NCI-H1105 treated with DMSO at 0.1 percent for 48 hours (cell line): ENCODE measurements around the gene TRAF3IP1.
"Not testable (repeated sequence)": the region's sequence is repeated elsewhere in the genome, so short reads cannot be mapped to it uniquely, and the experiment has no call there.

Experiments
- DNase-seq: peaks from one replicate; lab custom pipeline; 2025; lab: John Stamatoyannopoulos, UW

The TRAF3IP1 gene

DNA sequence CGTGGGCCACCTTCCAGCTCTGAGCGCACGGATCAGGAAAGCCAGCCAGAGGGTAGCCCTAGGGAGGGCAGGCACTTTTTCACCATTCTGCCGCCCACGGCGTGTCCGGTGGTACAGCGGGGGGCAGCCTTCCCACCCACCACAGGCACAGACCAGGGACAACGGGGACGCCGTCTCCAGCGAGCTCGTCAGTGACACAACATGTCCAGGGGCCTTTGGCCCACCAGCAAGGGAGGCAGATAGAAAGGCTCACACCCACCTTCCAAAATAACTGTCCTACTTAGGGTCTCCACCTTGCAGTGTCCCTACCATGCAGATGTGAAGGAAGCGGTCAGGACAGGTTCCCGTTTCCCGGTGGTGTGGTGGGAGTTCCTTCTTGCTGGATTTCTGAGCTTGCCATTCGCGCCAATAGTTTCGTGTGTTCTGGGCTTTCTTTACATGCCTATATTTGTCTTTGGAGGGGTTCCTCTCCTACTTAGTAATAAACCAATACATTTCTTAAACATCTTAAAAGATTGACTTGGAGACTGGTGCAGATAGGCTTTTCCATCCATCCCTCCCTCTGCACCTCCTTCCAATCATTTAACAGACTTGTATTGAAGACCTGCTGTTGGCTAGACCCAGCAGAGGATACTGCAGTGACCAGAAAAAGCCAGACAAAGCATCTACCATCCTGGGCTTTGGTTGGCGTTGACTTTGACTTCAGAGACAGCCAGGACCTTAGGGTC lies 107.3 kb downstream of the TRAF3IP1 start:
- DNase-seq: no peak

DNA sequence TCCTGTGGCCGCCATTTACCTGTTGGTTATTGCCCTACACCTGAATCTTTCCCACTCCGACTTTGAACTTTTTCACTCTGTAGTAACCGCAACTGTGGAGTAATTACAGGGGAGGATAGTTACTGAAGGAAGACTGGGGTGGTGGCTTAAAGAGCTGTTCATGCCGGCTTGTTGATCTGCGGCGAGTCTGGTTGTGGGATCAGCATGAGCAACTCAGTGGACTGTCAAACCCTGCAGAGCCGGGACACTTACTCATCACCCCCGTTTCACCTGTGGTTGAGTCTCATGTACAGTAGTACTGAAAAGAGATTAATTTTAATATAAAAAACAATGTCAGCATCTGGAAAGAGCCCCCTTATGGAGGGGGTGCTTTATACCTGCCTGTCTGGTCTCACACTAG lies 108.5 kb downstream of the TRAF3IP1 start:
- DNase-seq: no peak

DNA sequence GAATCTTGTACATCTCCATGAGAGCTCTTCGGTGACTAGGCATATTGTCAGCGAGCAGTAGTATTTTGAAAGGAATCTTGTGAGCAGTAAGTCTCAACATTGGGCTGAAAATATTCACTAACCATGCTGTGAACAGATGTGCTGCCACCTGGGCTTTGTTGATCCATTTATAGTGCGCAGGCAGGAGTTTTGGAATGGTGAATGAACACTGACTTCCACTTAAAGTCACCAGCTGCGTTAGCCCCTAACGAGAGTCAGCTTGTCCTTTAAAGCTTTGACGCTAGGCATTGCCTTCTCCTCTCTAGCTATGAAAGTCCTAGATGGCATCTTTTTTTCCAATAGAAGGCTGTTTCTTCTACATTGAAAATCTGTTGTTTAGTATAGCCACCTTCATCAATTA lies 110.5 kb downstream of the TRAF3IP1 start:
- DNase-seq: no peak

DNA sequence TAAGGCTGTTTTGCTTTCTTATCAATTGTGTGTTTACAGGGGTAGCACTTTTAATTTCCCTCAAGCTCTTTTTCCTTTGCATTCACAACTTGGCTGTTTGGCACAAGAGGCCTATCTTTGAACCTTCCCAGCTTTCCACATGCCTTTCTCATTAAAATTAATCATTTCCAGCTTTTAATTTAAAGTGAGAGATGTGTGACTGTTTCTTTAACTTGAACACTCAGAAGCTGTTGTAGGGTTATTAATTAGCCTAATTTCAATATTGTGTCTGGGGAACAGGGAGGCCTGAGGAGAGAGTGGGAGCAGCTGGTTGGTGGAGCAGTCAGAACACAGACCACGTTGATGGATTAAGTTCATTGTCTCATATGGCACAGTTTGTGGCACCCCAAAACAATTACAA lies 111.1 kb downstream of the TRAF3IP1 start:
- no peak for DNase-seq

DNA sequence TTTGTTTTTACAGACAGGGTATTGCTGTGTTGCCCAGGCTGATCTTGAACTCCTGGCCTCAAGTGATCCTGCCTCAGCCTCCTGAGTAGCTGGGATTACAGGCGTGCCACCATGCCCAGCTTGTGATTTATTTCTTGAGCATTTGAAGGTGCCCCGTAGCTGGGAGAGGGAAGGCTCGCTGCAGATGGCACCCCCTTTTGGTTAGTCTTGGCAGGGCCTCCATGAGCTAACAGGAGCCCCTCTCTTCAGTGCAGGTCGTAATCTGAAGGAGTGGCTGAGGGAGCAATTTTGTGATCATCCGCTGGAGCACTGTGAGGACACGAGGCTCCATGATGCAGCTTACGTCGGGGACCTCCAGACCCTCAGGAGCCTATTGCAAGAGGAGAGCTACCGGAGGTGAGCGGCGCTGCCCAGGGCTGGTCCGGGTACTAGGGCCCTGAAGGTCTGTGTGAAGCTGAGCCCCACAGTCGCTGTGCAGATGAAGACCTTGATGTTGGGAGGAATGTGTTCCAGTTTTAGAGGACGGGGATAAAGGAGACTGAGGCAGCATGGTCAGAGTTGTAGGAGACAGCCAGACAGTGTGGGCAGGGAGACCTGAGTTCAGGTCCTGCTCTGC lies 113.1 kb downstream of the TRAF3IP1 start:
- no peak for DNase-seq

DNA sequence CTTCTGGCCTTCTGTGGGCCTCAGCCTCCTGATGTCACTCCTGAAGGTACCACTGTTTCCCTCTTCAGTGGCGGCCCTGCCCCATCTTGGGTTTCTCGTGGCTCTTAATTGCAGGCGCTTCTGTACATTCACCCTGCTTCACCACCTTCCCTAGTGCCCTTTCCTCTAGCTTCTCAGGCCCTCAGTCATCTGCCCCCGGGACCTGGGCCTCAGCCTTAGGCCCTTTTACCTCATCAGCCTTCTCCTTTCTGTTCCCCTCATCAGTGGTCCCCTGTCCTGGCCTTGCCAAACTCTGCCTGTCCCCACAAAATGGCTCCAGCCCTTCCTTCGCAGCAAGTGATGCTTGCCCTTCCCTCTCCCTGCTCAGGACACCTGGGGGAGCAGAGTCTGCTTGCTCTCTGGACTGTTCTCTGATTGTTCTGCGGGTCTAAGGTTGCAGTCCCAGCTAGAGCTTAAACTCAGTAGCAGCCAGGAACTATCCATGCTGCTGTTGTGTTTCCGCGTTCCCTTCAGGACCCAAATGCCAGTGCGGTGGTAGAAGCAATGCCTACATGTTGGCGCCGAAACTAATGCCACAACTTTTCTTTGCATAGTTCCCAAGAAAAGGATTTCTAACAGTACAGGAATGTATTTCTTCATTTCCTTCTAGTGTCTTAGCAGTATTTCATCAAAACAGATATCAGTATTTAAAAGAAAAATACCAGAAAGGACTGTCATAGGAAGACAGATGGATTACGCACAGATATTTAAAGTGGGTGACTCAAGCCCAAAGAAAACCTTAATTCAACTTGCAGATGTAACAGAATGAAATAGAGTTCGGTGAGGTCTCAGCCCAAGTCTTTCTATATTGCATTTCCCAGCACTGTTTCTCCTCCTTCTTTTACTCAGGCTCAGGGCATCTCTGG lies 113.9 kb downstream of the TRAF3IP1 start:
- no peak for DNase-seq

DNA sequence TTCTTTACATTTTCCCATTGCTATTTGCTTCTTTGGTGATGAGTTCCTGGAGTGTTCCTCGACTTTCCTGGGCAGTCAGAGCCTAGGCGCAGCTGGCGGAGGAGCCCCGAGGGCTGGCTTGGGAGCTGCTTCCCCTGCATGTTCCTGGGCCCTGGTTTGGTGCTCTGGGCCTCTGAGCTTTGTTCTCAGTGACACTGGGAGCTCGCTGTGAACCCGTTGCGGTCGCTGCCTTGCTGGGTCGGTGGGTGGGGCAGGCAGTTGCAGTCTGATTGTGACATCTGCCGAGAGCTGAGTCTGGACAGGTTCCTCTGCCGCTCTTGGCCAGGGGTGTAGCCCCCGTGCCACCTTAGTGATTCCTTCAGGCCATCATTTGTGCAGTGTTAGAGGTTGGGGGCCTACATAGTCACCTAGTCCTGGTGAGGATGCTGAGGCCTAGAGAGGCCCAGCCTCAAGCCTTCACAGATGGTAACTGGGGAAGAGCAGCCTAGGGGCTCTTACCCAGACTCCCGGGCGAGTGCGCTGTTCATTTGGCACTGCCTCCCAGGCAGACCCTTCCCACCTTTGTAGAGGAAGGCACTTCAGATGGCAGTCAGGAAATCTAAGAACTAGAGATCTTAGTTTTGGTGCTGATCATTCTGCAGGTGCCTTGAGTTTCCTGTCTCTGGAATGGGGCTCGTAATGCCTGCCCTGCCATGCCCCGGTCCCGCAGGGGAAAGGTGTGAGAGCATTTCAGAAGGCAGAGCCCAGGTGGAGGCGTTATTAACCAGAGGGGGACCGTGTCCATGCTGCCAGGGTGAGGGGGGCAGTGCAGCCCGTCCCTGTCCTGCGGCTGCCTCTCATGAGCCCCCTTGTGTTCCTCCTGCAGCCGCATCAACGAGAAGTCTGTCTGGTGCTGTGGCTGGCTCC lies 114.8 kb downstream of the TRAF3IP1 start:
- DNase-seq: no peak

DNA sequence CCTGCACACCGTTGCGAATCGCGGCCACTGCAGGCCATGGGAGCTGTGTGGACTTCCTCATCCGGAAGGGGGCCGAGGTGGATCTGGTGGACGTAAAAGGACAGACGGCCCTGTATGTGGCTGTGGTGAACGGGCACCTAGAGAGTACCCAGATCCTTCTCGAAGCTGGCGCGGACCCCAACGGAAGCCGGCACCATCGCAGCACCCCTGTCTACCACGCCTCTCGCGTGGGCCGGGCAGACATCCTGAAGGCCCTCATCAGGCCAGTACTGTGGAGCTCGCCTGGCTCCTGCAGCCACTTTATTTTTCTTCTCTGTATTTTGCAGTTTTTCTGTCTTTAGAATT lies 115.4 kb downstream of the TRAF3IP1 start:
- DNase-seq: no peak

DNA sequence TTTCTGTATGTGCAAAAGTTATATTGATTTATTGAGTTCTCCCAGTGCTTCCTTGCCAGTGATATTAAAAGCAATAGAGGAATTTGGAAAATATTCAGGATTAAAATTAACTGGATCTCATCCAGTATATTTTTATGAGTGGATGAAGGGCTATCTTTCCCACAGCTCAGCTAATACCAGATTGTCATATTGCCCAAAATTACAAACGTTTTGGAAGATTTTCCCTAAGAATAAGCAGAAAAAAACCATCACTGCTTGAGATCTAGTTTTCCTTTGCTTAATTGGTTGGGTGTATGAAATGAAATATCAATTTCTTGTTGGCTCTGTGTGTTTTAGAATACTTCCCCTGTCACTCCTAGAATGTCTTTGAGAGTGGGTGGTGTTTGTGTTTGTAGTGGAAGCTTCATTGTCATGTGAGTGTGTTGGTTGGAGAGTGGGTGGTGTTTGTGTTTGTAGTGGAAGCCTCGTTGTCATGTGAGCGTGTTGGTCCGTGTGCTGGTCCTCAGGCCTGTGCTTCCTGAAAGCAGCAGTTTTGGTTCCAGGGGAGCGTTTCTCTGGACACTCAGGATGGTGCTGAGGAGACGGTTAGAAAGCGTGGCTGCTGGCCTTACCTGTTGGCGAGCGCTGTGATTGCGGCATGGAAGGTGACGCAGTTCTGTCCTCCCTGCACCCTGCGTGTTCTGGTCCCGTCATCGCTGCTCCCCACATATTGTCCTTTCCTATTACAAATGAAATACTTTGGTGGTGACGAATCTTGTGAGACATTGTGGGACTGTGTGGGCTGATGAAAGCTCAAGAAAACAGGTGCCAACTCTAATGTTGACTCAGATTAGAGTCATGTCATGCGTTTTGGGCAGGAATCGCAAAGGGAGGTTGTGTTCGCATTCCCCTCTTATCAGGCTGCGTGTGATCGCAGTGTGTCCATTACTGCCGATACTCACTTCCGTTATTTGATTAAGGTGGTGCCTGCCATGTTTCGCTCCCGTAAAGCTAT lies 118.8 kb downstream of the TRAF3IP1 start:
- DNase-seq: no peak

DNA sequence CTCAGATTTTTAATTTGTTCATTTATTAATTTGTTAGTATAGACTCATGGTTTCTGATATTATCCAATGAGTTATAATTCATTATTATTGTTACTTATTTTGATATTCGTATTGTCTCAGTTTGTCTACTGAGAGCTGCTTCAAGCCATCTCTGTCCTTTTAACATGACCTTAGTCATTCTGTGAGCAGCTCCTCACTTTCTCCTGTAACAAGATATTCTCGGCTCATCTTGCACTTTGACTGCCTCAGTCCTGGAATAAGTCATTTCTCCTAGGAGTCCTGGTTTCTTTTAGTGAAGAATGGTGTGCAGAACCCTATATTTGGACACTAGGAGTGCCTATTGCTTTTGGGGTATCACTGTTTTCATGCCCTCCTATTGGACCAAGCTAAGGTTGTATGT lies 119.6 kb downstream of the TRAF3IP1 start:
- DNase-seq: no peak

DNA sequence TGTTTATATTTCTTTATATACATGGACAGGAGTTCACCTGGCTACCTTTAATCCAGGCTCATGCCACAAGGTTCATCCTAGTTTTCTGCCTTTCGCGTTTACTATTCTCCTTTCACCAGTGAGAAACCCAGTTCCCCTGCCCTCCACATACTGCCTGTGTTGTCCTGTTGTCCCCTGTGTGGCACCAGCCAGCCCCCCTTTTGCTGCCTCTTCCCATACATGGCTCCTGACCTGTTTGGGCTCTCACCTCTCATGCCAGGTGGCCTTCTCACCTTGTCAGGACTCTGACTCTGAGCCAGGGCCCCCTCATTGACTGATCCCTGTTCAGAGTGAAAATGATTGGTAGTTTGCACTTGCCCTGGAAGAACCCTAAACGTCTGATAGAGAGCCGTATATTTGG lies 120.0 kb downstream of the TRAF3IP1 start:
- DNase-seq: no peak

DNA sequence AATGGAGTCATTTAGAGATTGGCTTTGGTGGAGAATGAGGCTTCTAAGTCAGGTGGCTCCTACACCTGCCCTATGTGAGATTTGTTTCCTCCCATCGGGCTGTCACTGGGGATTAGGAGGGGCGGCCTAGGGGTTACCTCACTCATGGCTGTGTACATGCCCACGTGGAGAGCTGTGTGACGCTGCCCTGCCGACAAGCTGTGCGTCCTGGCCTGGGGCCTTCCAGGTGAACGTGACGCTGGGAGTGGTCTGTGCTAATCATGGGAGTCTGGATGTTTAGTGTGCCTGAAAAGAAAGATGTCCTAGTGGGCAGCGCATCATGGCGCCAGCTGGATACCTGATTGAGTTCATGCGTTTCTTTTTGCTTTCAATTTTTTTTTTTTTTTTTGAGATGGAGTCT lies 120.4 kb downstream of the TRAF3IP1 start:
- no peak for DNase-seq

DNA sequence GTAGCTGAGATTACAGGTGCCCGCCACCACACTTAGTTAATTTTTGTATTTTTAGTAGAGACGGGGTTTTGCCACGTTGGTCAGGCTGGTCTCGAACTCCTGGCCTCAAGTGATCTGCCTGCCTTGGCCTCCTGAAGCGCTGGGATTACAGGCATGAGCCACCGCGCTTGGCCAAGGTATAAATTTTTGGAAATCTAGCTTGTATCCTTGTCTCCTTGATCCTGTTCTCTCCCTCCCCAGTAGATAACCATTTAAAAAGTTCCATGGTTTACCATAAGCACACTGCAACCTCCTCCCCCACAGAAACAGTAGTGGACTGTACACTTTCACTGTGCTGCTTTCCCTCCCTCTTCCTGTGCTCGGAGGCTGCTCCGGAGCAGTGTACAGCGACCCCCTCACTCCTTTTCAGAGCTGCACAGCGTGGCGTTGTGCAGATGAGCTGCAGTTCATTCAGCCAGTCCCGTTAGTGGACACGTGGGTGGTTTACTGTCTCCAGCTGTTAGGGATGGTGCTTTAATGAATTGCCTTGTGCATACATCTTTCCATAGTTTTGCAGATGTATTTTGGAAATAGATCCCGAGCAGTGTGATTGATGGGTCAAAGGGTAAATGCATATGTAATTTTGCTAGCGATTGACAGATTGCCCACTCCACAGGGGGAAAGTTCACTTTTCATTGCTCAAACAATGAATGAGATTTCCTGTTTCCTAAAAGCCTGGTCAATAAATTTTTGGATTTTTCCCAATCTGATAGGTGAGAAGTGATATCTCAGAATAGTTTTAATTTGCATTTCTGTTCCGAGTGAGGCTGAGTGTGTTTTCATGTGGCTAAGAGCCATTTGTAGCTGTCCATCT lies 121.2 kb downstream of the TRAF3IP1 start:
- DNase-seq: no peak

DNA sequence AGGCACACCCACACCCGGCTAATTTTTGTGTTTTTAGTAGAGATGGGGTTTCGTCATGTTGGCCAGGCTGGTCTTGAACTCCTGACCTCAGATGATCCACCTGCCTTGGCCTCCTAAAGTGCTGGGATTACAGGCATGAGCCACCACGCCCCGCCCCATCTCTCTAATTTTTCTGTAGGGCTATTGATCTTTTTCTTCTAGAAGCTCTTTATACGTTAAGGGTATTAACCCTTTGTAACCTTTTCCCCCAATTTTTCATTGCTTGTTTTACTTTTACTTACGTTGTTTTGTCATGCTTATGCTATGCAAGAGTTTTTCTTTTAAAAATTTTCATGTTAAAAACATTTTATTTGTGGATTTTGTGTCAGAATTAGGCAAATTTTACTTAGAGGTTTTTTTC lies 121.9 kb downstream of the TRAF3IP1 start:
- not testable (repeated sequence) for DNase-seq

DNA sequence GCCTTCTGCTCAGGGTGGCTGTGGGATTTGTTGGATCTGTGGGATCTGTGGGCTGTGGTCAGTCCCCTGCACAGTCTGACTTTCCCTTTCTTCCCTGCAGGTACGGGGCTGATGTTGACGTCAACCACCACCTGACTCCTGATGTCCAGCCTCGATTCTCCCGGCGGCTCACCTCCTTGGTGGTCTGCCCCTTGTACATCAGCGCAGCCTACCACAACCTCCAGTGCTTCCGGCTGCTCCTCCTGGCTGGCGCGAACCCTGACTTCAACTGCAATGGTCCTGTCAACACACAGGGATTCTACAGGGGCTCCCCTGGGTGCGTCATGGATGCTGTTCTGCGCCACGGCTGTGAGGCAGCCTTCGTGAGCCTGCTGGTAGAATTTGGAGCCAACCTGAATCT lies 123.9 kb downstream of the TRAF3IP1 start:
- DNase-seq: no peak

DNA sequence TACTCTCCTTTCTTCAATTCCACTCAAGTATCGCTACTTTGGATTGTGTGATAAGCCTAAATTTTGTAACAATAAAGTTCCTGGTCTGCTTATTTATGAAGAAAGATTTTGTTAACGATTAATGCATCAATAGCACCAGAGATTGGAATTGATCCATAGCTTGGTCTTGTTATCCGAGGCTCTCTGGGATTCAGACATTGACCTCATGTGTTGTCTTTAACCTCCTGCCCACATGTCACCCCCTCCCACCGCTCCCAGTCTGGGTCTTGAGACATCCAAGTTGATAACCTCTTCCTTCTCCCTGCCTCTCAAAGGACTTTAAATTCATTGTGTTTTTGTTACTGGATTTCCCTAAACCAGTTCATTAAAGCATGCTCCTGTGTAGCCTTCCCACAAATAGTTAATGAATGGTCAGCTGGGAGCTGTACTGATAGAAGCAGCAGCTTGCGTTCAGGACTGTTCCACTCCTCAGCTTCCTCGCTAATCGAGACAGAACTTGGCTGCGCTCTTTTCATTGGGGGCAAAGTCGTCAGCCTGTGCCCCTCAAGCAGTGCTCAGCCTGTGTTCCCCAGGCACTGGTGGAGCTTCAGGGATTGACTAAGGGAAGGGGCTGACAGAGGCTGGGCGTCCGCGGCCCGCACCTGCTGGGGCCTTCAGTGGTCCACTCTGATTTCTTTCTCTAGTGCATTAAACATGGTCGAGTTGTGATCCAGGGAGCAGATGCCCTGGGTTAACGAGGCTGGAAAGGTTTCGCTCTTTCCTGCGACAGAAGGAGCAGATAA lies 125.3 kb downstream of the TRAF3IP1 start:
- DNase-seq: no peak

DNA sequence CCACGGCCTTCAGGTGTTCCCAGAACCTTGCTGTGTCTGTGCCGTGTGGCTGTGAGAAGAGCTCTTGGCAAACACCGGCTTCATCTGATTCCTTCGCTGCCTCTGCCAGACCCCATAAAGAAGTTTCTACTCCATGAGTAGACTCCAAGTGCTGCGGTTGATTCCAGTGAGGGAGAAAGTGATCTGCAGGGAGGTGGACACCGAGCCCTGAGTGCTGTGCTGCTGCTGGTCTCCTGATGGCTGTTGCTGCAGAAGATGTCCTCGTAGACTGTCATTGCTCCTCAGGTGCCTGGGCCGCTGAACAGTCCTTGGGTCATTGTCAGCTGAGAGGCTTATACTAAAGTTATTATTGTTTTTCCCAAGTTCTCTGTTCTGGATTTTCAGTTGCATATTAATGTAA lies 126.1 kb downstream of the TRAF3IP1 start:
- no peak for DNase-seq

DNA sequence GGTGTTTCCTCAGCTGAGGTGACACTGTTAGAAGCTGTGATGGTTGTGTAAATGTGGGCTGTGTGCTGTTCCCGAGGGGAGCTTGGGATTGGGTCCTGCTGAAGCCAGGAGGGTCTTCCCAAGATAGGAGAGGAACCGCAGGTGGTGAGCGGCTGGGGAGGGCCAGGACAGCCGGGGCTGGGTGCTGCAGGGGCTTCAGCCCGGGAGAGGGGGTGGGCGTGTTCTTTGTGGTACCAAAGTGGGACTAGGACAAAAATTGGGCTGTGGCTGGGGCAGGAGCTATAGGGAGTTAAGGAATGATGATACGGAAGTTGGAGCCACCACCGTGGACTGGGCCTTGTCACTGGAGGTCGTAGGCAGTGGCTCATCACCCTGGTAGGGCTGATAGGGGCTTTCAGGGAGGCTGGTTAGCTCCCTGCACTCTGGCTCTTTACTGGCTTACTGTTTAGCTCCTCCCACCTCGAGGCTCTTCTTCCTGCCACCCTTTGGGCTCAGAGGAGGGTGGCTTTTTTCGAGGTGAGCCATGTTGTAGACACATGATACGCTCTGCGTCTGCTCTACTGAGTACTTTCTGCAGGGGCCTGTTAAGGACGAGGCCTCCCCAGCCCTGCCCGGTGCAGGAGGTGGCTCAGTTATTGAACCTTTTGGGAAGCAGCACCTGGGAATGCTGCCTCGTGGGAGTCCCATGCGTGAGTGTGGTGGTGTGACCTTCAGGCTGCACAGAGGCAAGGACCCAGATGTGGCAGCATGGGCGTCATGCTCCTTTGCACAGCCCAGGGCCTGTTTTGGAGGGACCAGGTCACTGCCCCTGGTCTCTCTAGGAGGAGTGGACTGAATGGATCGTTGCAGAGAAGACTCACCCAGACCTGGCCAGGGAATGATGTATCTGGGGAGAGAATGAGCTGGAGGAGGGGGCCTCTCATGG lies 128.0 kb downstream of the TRAF3IP1 start:
- DNase-seq: no peak
